ENCODE measurements around the gene ARHGEF39. TPM values are rescaled to one million over a fixed set of nuclear protein-coding genes. Genes with fewer than 3 reads are reported as not detected.
"Not testable (repeated sequence)": the region's sequence is repeated elsewhere in the genome, so short reads cannot be mapped to it uniquely, and the experiment has no call there.

ARHGEF39 gene
- total and polyA plus RNA-seq, 4 experiments from 2014 or later, result 1.0 to 1.1 TPM; not detected in 2

DNA sequence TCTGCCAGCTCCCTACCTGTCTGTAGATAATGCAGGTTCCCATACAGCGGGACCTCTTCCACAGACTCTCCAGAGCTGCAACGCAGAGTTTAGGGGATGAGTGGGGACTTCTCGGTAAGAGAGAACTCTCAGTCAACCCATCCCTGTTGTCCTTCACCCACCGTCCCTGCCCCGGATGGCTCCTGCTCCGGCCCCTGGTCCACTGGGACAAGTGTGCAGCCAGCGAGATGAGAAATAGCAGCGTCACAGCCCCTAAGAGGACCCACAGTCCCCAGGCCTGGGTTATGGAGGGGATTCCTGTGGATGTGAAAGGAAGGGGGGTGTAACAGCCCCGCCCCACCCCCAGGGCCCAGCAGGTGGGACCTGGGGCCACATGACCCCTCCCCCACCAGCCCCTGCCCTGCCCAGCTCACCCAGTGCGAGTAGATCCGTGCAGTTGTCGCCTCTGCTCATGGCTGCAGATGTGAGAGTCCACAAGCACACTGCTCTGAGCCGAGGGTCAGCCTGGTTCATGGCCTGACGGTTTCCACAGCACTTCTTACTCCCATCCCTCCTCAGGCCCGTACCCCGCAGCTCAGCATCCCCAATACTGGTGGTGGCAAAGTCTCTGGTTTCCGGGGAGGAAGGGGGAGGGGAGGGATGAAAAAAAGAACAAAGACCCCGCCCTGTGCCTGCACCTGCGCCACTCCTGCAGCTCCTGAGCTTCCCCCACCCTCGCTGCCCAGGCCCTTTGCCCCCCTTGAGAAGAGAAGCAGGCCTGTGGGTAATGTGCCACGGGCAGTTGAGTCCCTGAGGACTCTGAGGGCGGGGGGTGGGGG is 14.4 kb downstream of the ARHGEF39 start, which contains the start of gene SIT1:
Gene SIT1 (minus strand): TSS at position 591 of the 818 bp plus-strand sequence. CDS start 78 bp downstream, at position 513.
- peak; percentile 35 to 59 (median 41) for DNase-seq
- Mint-ChIP-seq H3K27ac (peak within 1 kb of the TSS; percentile 89 to 99 (median 96)), H3K36me3 (peaks cover 5 to 25% of the 10 kb centered on the region in 2 donors), H3K9me3 (no peaks in the 10 kb centered on the region), H3K4me3 (peak within 1 kb of the TSS; percentile 93 to 98 (median 94)), H3K27me3 (no peaks in the 10 kb centered on the region), H3K4me1 (peaks cover 31 to 79% (median 49%) of the 10 kb centered on the region in 4 donors)
- intact Hi-C loops (cut with micrococcal nuclease), result no loop called here
- ChIA-PET CTCF (ENCODE audit: partially characterized antibody) (interaction anchor here (0.8 to 19.4 kb wide), 8 partner anchors 13 to 451 kb away, joined by 3 to 260 read pairs (median 41); partner anchors contain the start of genes ARHGEF39, CCDC107, CREB3 and RMRP), POLR2A (ENCODE audit: partially characterized antibody) (interaction anchor here (1.2 to 10.7 kb wide), 11 partner anchors 10 to 539 kb away, joined by 3 to 420 read pairs (median 27); partner anchors contain the start of genes ARHGEF39, CCDC107, CD72 and CREB3)
- Histone ChIP-seq H3K27ac (ENCODE audit: low read depth, low read length) (peak within 1 kb of the TSS; percentile 88), H3K36me3 (ENCODE audit: insufficient read depth, low read length) (no peaks in the 10 kb centered on the region), H3K27me3 (ENCODE audit: insufficient read depth, low read length) (no peaks in the 10 kb centered on the region), H3K4me1 (ENCODE audit: insufficient read depth, low read length) (peaks cover 56% of the 10 kb centered on the region), H3K4me3 (ENCODE audit: low read length in 2 of 2) (peak within 1 kb of the TSS; percentile 78 to 94), H3K9me3 (ENCODE audit: control insufficient read depth in 1 of 2, low read length in 2 of 2) (no peaks in the 10 kb centered on the region)

DNA sequence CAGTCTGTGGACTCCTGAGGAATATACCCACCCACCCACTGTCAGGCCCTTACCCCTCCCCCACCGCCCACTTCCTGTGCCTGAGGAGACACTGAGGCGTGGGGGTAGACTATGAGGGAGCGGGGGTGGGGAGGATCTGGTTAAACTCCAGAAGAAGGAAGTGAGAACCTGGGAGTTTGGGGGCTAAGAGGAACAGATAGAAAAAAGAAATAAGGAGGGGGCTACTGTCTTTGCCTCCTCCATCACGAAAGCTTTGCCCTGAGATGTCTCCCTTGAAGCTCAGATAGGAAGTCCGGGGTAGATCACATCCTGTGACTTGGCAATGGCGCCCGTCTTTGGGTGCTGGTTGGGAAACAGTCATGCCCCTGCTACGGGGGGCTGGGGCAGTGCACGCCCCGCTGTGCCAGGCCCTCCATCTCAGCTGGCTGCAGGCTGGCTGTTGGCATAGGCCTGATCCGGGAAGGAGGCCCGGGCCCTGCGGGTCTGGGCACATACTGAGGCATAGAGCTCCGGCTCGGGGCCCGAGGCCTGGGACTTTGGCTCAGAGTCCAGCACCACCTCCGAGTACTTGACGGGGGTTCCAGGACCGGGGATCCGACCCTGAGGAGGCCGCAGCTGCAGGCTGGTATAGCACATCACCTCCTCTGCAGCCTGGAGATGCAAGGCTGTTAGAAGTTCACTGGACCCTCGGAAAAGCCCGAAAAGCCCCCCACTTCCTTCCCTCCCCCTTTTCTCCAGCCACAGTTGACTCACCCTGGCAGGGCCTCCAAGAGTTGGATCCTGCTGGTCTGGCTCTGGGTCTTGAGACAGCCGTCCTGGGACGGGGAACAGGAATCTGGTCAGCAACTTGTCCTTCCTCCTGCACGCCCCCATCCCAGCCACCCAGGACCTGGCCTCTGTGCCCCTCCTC is 15.3 kb downstream of the ARHGEF39 start:
- H3K27ac Mint-ChIP-seq, result peak overlapping the region; percentile 89 to 99 (median 96)
- peaks cover 65% of the 10 kb centered on the region for H3K4me1 ChIP-seq (ENCODE audit: insufficient read depth, low read length)
- intact Hi-C loops (cut with micrococcal nuclease), result loop anchor here (5.0 kb wide), 1 partner anchor 532 kb away; the partner anchor contains the start of gene ATOSB
- ChIA-PET POLR2A (ENCODE audit: partially characterized antibody) (interaction anchor here (0.7 to 10.7 kb wide), 14 partner anchors 9 to 538 kb away, joined by 3 to 420 read pairs (median 8); partner anchors contain the start of genes ARHGEF39, CCDC107, CD72 and CREB3), CTCF (ENCODE audit: partially characterized antibody) (interaction anchor here (0.8 to 19.4 kb wide), 10 partner anchors 14 to 452 kb away, joined by 3 to 260 read pairs (median 34); partner anchors contain the start of genes ARHGEF39, CCDC107, CREB3 and RMRP)
- no peaks in the 10 kb centered on the region for H3K9me3 Mint-ChIP-seq
- H3K27ac ChIP-seq (ENCODE audit: low read depth, low read length), result peak overlapping the region; percentile 88
- H3K36me3 Mint-ChIP-seq, result peaks cover 5 to 25% of the 10 kb centered on the region in 2 donors
- no peaks in the 10 kb centered on the region for H3K27me3 Mint-ChIP-seq
- DNase-seq, result peak; percentile 32 to 66 (median 52)
- H3K4me3 ChIP-seq (ENCODE audit: low read length in 2 of 2), result peak overlapping the region; percentile 78 to 94
- H3K4me1 Mint-ChIP-seq, result peaks cover 29 to 79% (median 49%) of the 10 kb centered on the region in 4 donors
- peak overlapping the region; percentile 93 to 98 (median 94) for H3K4me3 Mint-ChIP-seq
- no peaks in the 10 kb centered on the region for H3K27me3 ChIP-seq (ENCODE audit: insufficient read depth, low read length)
- H3K9me3 ChIP-seq (ENCODE audit: control insufficient read depth in 1 of 2, low read length in 2 of 2), result no peaks in the 10 kb centered on the region
- H3K36me3 ChIP-seq (ENCODE audit: insufficient read depth, low read length), result no peaks in the 10 kb centered on the region

- peaks cover 29 to 87% (median 47%) of the 10 kb centered on the region in 4 donors for H3K4me1 Mint-ChIP-seq
- intact Hi-C loops (cut with micrococcal nuclease), result loop anchor here (1.0 to 5.0 kb wide), 9 partner anchors 11 to 529 kb away; partner anchors contain the start of genes ATOSB, CREB3, GBA2 and RGP1
- CTCF ChIA-PET (ENCODE audit: partially characterized antibody), result interaction anchor here (0.9 to 19.4 kb wide), 26 partner anchors 8 to 530 kb away, joined by 3 to 260 read pairs (median 4); partner anchors contain the start of genes ARHGEF39, CA9, CCDC107 and CREB3
Observed at GRCh38 chr9:35646533-35647265, 18.3 kb downstream of the ARHGEF39 start.

GRCh38 chr9:35646153-35646532 is 18.9 kb downstream of the ARHGEF39 start:
- ChIA-PET CTCF (ENCODE audit: partially characterized antibody) (interaction anchor here (1.0 to 19.4 kb wide), 19 partner anchors 8 to 529 kb away, joined by 3 to 260 read pairs (median 7); partner anchors contain the start of genes ARHGEF39, CA9, CCDC107 and CREB3), POLR2A (ENCODE audit: partially characterized antibody) (interaction anchor here (0.9 to 10.7 kb wide), 16 partner anchors 10 to 549 kb away, joined by 3 to 420 read pairs (median 13); partner anchors contain the start of genes ARHGEF39, CCDC107, CD72 and CREB3)
- Histone ChIP-seq H3K4me3 (ENCODE audit: low read length in 2 of 2) (peak overlapping the region; percentile 78 to 96), H3K9me3 (ENCODE audit: control insufficient read depth in 1 of 2, low read length in 2 of 2) (no peaks in the 10 kb centered on the region), H3K4me1 (ENCODE audit: insufficient read depth, low read length) (peaks cover 50% of the 10 kb centered on the region), H3K36me3 (ENCODE audit: insufficient read depth, low read length) (no peaks in the 10 kb centered on the region), H3K27ac (ENCODE audit: low read depth, low read length) (peak overlapping the region; percentile 88), H3K27me3 (ENCODE audit: insufficient read depth, low read length) (no peaks in the 10 kb centered on the region)
- Mint-ChIP-seq H3K9me3 (no peaks in the 10 kb centered on the region), H3K4me1 (peaks cover 25 to 85% (median 43%) of the 10 kb centered on the region in 4 donors), H3K27ac (peak overlapping the region; percentile 89 to 99 (median 97)), H3K4me3 (peak overlapping the region; percentile 93 to 98 (median 94)), H3K27me3 (no peaks in the 10 kb centered on the region), H3K36me3 (peaks cover 10 to 27% of the 10 kb centered on the region in 2 donors)
- intact Hi-C loops (cut with micrococcal nuclease), result loop anchor here (1.0 to 5.0 kb wide), 8 partner anchors 11 to 529 kb away; partner anchors contain the start of genes ATOSB, CREB3, GBA2 and RGP1
- peak in 1 of 5 donors; percentile 42 for DNase-seq

More at GRCh38 chr9:35646533-35647265, 18.3 kb downstream of the ARHGEF39 start:
- Histone ChIP-seq H3K4me1 (ENCODE audit: insufficient read depth, low read length) (peaks cover 56% of the 10 kb centered on the region), H3K9me3 (ENCODE audit: control insufficient read depth in 1 of 2, low read length in 2 of 2) (no peaks in the 10 kb centered on the region), H3K4me3 (ENCODE audit: low read length in 2 of 2) (peak overlapping the region; percentile 78 to 96), H3K27me3 (ENCODE audit: insufficient read depth, low read length) (no peaks in the 10 kb centered on the region), H3K36me3 (ENCODE audit: insufficient read depth, low read length) (no peaks in the 10 kb centered on the region), H3K27ac (ENCODE audit: low read depth, low read length) (peak overlapping the region; percentile 88)
- Mint-ChIP-seq H3K27ac (peak overlapping the region; percentile 89 to 99 (median 97)), H3K27me3 (no peaks in the 10 kb centered on the region), H3K36me3 (peaks cover 5 to 27% of the 10 kb centered on the region in 2 donors), H3K4me3 (peak overlapping the region; percentile 93 to 98 (median 94)), H3K9me3 (no peaks in the 10 kb centered on the region)
- POLR2A ChIA-PET (ENCODE audit: partially characterized antibody), result interaction anchor here (0.9 to 10.7 kb wide), 22 partner anchors 11 to 574 kb away, joined by 3 to 420 read pairs (median 8); partner anchors contain the start of genes ARHGEF39, CCDC107, CD72 and CREB3
- peak; percentile 91 to 95 (median 91) for DNase-seq

DNA sequence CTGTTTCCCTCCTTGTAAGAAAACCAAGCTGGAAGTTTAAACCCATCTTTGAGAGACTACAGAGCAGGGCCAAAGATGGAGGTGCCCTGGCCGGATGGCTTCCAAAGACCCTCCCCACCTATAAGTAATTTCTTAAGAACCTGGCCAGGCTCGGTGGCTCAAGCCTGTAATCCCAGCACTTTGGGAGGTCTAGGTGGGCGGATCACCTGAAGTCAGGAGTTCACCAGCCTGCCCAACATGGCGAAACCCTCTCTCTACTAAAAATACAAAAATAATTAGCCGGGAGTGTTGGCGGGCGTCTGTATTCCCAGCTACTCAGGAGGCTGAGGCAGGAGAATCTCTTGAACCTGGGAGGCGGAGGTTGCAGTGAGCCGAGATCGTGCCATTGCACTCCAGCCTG is 19.3 kb downstream of the ARHGEF39 start:
- H3K9me3 Mint-ChIP-seq; DNase-seq; H3K27me3 Mint-ChIP-seq; H3K27me3 ChIP-seq (ENCODE audit: insufficient read depth, low read length); H3K36me3 ChIP-seq (ENCODE audit: insufficient read depth, low read length); H3K9me3 ChIP-seq (ENCODE audit: control insufficient read depth in 1 of 2, low read length in 2 of 2): not testable (repeated sequence)
- Histone ChIP-seq H3K4me1 (ENCODE audit: insufficient read depth, low read length) (peaks cover 46% of the 10 kb centered on the region), H3K27ac (ENCODE audit: low read depth, low read length) (peak overlapping the region; percentile 88), H3K4me3 (ENCODE audit: low read length in 2 of 2) (peak overlapping the region; percentile 78 to 96)
- ChIA-PET POLR2A (ENCODE audit: partially characterized antibody) (interaction anchor here (0.9 to 10.7 kb wide), 13 partner anchors 10 to 549 kb away, joined by 3 to 420 read pairs (median 27); partner anchors contain the start of genes ARHGEF39, CCDC107, CD72 and CREB3), CTCF (ENCODE audit: partially characterized antibody) (interaction anchor here (1.0 to 19.4 kb wide), 15 partner anchors 10 to 529 kb away, joined by 3 to 260 read pairs (median 15); partner anchors contain the start of genes ARHGEF39, CA9, CCDC107 and CREB3)
- Mint-ChIP-seq H3K27ac (peak overlapping the region; percentile 89 to 99 (median 97)), H3K36me3 (peaks cover 14 to 27% of the 10 kb centered on the region in 2 donors), H3K4me1 (peaks cover 23 to 81% (median 41%) of the 10 kb centered on the region in 4 donors), H3K4me3 (peak overlapping the region; percentile 93 to 98 (median 94))
- intact Hi-C loops (cut with micrococcal nuclease), result loop anchor here (1.0 to 5.0 kb wide), 8 partner anchors 12 to 528 kb away; partner anchors contain the start of genes ATOSB, CREB3, GBA2 and RGP1

All from CD4-positive, alpha-beta memory T cell (primary cell).